ENCODE data around the gene DOK3. TPM values are rescaled to one million over a fixed set of nuclear protein-coding genes. Genes with fewer than 3 reads are reported as not detected.
A peak's percentile ranks its signal among the peaks of the same experiment; 100 is the strongest.

The DOK3 gene
- polyA plus RNA-seq, 1 donor (not counting 4 experiments of a cell fraction or from before 2014, with no cell fraction given): 1.7 TPM

DNA sequence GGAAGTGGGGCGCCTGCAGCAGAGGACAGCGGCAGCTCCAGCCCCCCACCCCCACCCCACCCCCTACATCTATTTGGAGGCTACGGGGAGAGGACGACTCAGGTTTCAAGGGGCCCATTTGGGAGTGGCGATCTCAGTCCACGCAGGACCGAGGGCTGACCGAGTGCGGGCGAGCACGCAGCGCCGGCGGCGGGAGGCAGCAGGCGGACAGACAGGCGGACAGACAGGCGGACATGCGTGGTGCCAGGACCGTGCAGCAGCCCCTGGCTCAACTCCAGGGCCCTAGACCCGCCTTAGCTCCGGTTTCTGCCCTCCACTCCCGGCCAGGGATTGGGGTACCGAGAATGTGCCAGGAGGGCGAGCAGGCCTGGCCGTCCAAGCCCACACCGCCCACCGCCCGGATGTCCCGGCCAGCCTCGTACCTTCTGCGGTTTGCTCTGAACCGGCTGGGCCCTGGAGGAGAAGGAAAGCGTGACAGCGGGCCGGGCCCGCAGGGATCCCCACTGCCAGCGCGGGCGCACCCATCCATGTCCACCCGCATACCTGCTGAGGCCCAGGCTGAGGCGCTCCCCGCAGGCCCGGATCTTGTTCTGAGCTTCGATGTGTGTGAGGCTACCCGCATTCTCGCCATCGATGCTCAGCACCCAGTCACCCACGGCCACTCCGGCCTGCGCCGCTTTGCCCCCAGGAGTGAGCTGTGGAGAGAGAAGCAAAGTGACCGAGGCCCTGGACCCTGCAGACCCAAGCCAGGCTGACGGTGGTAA is 17.5 kb downstream of the DOK3 start:
- peaks cover 29% of the 10 kb centered on the region for H3K79me2 ChIP-seq (ENCODE audit: control insufficient read depth, insufficient read depth, low read length)
- TF ChIP-seq, protein P1, sequence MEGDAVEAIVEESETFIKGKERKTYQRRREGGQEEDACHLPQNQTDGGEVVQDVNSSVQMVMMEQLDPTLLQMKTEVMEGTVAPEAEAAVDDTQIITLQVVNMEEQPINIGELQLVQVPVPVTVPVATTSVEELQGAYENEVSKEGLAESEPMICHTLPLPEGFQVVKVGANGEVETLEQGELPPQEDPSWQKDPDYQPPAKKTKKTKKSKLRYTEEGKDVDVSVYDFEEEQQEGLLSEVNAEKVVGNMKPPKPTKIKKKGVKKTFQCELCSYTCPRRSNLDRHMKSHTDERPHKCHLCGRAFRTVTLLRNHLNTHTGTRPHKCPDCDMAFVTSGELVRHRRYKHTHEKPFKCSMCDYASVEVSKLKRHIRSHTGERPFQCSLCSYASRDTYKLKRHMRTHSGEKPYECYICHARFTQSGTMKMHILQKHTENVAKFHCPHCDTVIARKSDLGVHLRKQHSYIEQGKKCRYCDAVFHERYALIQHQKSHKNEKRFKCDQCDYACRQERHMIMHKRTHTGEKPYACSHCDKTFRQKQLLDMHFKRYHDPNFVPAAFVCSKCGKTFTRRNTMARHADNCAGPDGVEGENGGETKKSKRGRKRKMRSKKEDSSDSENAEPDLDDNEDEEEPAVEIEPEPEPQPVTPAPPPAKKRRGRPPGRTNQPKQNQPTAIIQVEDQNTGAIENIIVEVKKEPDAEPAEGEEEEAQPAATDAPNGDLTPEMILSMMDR (optimal IDR thresholded peaks at IDR 0.05 in 1 of 3, IDR thresholded peaks at IDR 0.05 in 1 of 3, conservative IDR thresholded peaks at IDR 0.05 in 1 of 3; ENCODE audit: extremely low read depth in 1 of 3, insufficient read depth in 2 of 3, low read length in 3 of 3): no peak
- TF ChIP-seq EZH2 (IDR thresholded peaks at IDR 0.05; ENCODE audit: low read length): no peak
- no peak overlapping the region for H3K27ac ChIP-seq (ENCODE audit: control insufficient read depth, insufficient read depth, low read length)
- H3K36me3 ChIP-seq (ENCODE audit: control insufficient read depth in 2 of 2, extremely low read depth in 1 of 2, insufficient read depth in 2 of 2, low read length in 2 of 2): peaks cover 32 to 44% of the 10 kb centered on the region in 2 experiments
- no peak overlapping the region for H2AFZ ChIP-seq (ENCODE audit: control insufficient read depth, low read length)
- no peaks in the 10 kb centered on the region for H3K9me3 ChIP-seq (ENCODE audit: control insufficient read depth, low read depth, low read length)
- H3K4me1 ChIP-seq (ENCODE audit: control insufficient read depth, extremely low read depth, insufficient read depth, low read length): peaks cover 32% of the 10 kb centered on the region
- no peak overlapping the region for H3K4me2 ChIP-seq (ENCODE audit: control insufficient read depth, extremely low read depth, insufficient read depth, low read depth, low read length)
- DNase-seq (ENCODE audit: low read depth, low spot score): no peak
- peaks cover 4% of the 10 kb centered on the region for H3K9me1 ChIP-seq (ENCODE audit: control insufficient read depth, extremely low read depth, insufficient read depth, low read length)
- no peak overlapping the region for H3K9ac ChIP-seq (ENCODE audit: control insufficient read depth, extremely low read depth, insufficient read depth, low read length)
- no peak for FAIRE-seq
- dilution Hi-C loops (cut with MboI; ENCODE audit: extremely low pct_ligation_motif_present, low sequenced_read_pairs): no loop called here
- H4K20me1 ChIP-seq (ENCODE audit: control insufficient read depth, extremely low read depth, insufficient read depth, low read length): peaks cover 7% of the 10 kb centered on the region
- no peaks in the 10 kb centered on the region for H3K27me3 ChIP-seq (ENCODE audit: control insufficient read depth, extremely low read depth, insufficient read depth, low read length)
- no peak overlapping the region for H3K4me3 ChIP-seq (ENCODE audit: control insufficient read depth in 2 of 3, extremely low read depth in 1 of 3, insufficient read depth in 2 of 3, low read depth in 1 of 3, low read length in 3 of 3)

- no peak for FAIRE-seq
- H3K9me3 ChIP-seq (ENCODE audit: control insufficient read depth, low read depth, low read length): no peaks in the 10 kb centered on the region
- TF ChIP-seq, protein P1 (optimal IDR thresholded peaks at IDR 0.05 in 1 of 3, IDR thresholded peaks at IDR 0.05 in 1 of 3, conservative IDR thresholded peaks at IDR 0.05 in 1 of 3; ENCODE audit: extremely low read depth in 1 of 3, insufficient read depth in 2 of 3, low read length in 3 of 3): peak in 2 of 3 experiments; percentile 54 to 67
- no peak for TF ChIP-seq EZH2 (IDR thresholded peaks at IDR 0.05; ENCODE audit: low read length)
- H3K9ac ChIP-seq (ENCODE audit: control insufficient read depth, extremely low read depth, insufficient read depth, low read length): no peak overlapping the region
- no peak overlapping the region for H3K4me3 ChIP-seq (ENCODE audit: control insufficient read depth in 2 of 3, extremely low read depth in 1 of 3, insufficient read depth in 2 of 3, low read depth in 1 of 3, low read length in 3 of 3)
- H4K20me1 ChIP-seq (ENCODE audit: control insufficient read depth, extremely low read depth, insufficient read depth, low read length): peaks cover 7% of the 10 kb centered on the region
- H3K9me1 ChIP-seq (ENCODE audit: control insufficient read depth, extremely low read depth, insufficient read depth, low read length): peaks cover 4% of the 10 kb centered on the region
- peaks cover 27% of the 10 kb centered on the region for H3K79me2 ChIP-seq (ENCODE audit: control insufficient read depth, insufficient read depth, low read length)
- no peak overlapping the region for H3K27ac ChIP-seq (ENCODE audit: control insufficient read depth, insufficient read depth, low read length)
- no peak overlapping the region for H2AFZ ChIP-seq (ENCODE audit: control insufficient read depth, low read length)
- dilution Hi-C loops (cut with MboI; ENCODE audit: extremely low pct_ligation_motif_present, low sequenced_read_pairs): no loop called here
- H3K36me3 ChIP-seq (ENCODE audit: control insufficient read depth in 2 of 2, extremely low read depth in 1 of 2, insufficient read depth in 2 of 2, low read length in 2 of 2): peaks cover 33 to 45% of the 10 kb centered on the region in 2 experiments
- H3K4me2 ChIP-seq (ENCODE audit: control insufficient read depth, extremely low read depth, insufficient read depth, low read depth, low read length): no peak overlapping the region
- no peaks in the 10 kb centered on the region for H3K27me3 ChIP-seq (ENCODE audit: control insufficient read depth, extremely low read depth, insufficient read depth, low read length)
- peaks cover 32% of the 10 kb centered on the region for H3K4me1 ChIP-seq (ENCODE audit: control insufficient read depth, extremely low read depth, insufficient read depth, low read length)
- no peak for DNase-seq (ENCODE audit: low read depth, low spot score)
Measured at GRCh38 chr5:177491429-177491945, 18.1 kb downstream of the DOK3 start.
